C4-2B (cell line): ENCODE results near the gene SMAD2.

Source experiments
- CTCF ChIP-seq: fragments of 450-650 bp; conservative IDR thresholded peaks from 2 replicates; pipeline ENCODE4 v1.5.1; 2017; ENCODE audit warnings: mild to moderate bottlenecking
- ZFX ChIP-seq: fragments of 450-650 bp; IDR thresholded peaks from 2 replicates; pipeline ENCODE4 v1.6.1; 2017

DNA sequence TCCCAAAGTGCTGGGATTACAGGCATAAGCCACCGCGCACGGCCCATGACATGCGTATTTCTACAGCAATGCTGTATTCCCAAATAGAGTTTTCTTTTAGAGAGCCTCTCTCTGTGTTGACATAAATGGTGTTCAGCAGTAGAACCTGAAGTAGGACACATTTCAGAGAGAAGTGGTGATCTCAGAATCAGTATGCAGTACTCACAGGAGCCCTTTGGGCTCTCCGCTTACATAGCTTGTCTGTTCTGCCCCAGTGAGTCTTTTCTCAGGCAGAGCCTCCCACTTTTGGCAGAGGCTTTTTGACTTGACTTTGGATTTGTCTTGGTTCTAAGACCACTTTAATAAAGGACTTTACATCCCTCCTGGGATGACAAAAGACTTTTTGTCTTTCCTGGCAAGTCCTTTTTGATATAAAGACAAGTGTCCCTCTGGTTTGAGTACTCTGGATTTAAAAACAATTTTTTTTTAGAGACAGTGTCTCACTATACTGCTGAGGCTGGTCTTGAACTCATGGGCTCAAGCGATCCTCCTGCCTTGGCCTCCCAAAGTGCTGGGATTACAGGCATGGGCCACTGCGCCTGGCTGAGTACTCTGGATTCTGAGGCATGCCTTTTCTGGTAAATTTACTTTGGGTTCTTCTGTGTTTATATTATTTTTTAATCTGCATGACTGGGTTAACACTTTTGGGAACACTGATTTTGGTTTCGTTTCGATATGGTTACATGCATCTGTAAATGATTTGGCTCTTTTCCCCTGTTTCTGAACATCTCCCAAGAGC lies 113.3 kb downstream of the SMAD2 start:
- no peak for TF ChIP-seq CTCF
- no peak for TF ChIP-seq ZFX
